Measurements from ENCODE around the gene VCX3A. TPM values are rescaled to one million over a fixed set of nuclear protein-coding genes. Genes with fewer than 3 reads are reported as not detected.

VCX3A gene
- total and polyA plus RNA-seq, 10 of the 15 experiments (the other 5 are each of a cell fraction or from before 2014, with no cell fraction given): 0.28 TPM; not detected in 9

GRCh38 chrX:6517376-6517775 is 17.5 kb downstream of the VCX3A start:
- intact Hi-C loops (cut with micrococcal nuclease; ENCODE audit: unreplicated experiment) (no loop called here), in situ Hi-C loops (cut with MboI) (no loop called here)
- H3K27ac ChIP-seq (ENCODE audit: control insufficient read depth, insufficient read depth): no peak overlapping the region
- BruUV-seq (replicated peaks): no TSS peak
- no peaks in the 10 kb centered on the region for H3K4me1 ChIP-seq (ENCODE audit: control insufficient read depth, insufficient read depth, low read length)
- no peak for FAIRE-seq
- no peaks in the 10 kb centered on the region for H3K79me2 ChIP-seq (ENCODE audit: control insufficient read depth, insufficient read depth, low read length)
- ChIA-PET POLR2A (no interaction called here), SMC1A (ENCODE audit: uncharacterized antibody, unreplicated experiment) (no interaction called here), RAD21 (ENCODE audit: unreplicated experiment) (no interaction called here), CTCF (no interaction called here)
- H3K9me3 ChIP-seq (replicated peaks; ENCODE audit: control insufficient read depth, insufficient read depth, low read length): no peaks in the 10 kb centered on the region
- no peak overlapping the region for H3K9ac ChIP-seq (ENCODE audit: control insufficient read depth, insufficient read depth, low read length)
- no peaks in the 10 kb centered on the region for H4K20me1 ChIP-seq (ENCODE audit: control insufficient read depth, insufficient read depth)
- no peaks in the 10 kb centered on the region for H3K27me3 ChIP-seq (replicated peaks in 1 of 2; ENCODE audit: control insufficient read depth in 2 of 2, insufficient read depth in 2 of 2, low read length in 1 of 2)
- 48% methylated on average over 6 of the region's 6 CpGs for WGBS (ENCODE audit: insufficient coverage, insufficient replicate concordance, low lambda C conversion rate, missing lambda C conversion rate)
- H3K36me3 ChIP-seq (ENCODE audit: control insufficient read depth in 2 of 2, insufficient read depth in 2 of 2, low read length in 1 of 2): no peaks in the 10 kb centered on the region
- no peak overlapping the region for H3K4me3 ChIP-seq
- no peak for ATAC-seq
- no peak overlapping the region for H3K4me2 ChIP-seq (ENCODE audit: control insufficient read depth, insufficient read depth)
- DNase-seq (ENCODE audit: low read depth, low spot score): no peak
- no peak overlapping the region for H2AFZ ChIP-seq (ENCODE audit: control insufficient read depth, low read depth, low read length)
- TF ChIP-seq MTA3 (IDR thresholded peaks at IDR 0.05; ENCODE audit: borderline replicate concordance, low read length) (no peak), SIN3A (IDR thresholded peaks at IDR 0.05; ENCODE audit: low read depth, low read length) (no peak), IRF3 (IDR thresholded peaks at IDR 0.05) (no peak), ZNF687 (IDR thresholded peaks at IDR 0.05) (no peak), ETV6 (conservative IDR thresholded peaks at IDR 0.05 in 1 of 2, IDR thresholded peaks at IDR 0.05 in 1 of 2; ENCODE audit: borderline replicate concordance in 1 of 2, low read depth in 1 of 2) (no peak), ATF7 (IDR thresholded peaks at IDR 0.05; ENCODE audit: low read depth) (no peak), NFXL1 (IDR thresholded peaks at IDR 0.05; ENCODE audit: borderline replicate concordance) (no peak), WRNIP1 (IDR thresholded peaks at IDR 0.05; ENCODE audit: borderline replicate concordance, low read depth, low read length) (no peak), REST (IDR thresholded peaks at IDR 0.05; ENCODE audit: low read depth, low read length) (no peak), POLR2A (IDR thresholded peaks at IDR 0.05; ENCODE audit: low read depth, low read length) (no peak), HDGF (IDR thresholded peaks at IDR 0.05) (no peak), FOXM1 (IDR thresholded peaks at IDR 0.05; ENCODE audit: low read depth, low read length) (no peak), ZNF217 (IDR thresholded peaks at IDR 0.05) (no peak), E2F8 (IDR thresholded peaks at IDR 0.05; ENCODE audit: low read depth, partially characterized antibody) (no peak)

Data from GM12878 (cell line).